ENCODE measurements around the gene AARS1. TPM values are rescaled to one million over a fixed set of nuclear protein-coding genes. Genes with fewer than 3 reads are reported as not detected.
"Not testable (repeated sequence)": the region's sequence is repeated elsewhere in the genome, so short reads cannot be mapped to it uniquely, and the experiment has no call there.

Gene AARS1
- total RNA-seq, 1 donor from 2014 or later: 55.1 TPM

DNA sequence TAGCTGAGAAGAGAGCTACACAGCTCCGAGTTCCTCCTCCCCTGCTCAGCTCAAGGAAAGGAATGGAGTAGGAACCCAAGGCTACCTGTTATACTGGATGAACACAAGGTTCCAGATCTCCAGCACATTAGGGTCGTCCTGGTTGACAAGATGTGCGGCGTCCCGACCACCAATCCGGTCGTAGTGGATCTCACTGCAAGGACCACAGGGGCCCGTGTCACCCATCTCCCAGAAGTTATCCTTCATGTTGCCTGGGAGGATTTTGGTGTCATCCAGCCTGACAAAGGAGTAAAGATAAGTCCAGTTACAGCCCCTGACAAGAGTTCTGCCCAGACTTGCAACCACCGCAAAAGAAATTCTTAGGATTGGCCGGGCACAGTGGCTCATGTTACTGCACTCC, 17.6 kb downstream of the AARS1 start:
- no peak for DNase-seq

DNA sequence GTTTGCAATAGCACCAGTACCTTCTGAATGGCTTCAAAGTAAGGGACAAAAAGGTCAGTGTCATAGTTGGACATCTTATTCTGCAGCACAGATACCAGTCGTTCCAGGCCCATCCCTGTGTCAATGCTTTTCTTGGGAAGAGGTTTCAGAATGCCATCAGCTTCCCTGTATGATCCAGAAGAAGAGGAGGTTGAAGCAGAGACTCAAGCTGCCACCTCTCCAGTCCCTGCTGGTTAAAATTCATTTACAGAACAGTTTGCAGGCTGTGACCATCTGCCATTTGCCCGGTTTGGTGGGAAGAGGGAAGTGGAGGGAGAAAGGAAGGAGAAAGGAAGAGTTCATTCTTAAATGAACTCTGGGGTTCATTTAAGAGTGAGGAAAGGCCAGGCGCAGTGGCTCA, 19.1 kb downstream of the AARS1 start:
- no peak for DNase-seq

DNA sequence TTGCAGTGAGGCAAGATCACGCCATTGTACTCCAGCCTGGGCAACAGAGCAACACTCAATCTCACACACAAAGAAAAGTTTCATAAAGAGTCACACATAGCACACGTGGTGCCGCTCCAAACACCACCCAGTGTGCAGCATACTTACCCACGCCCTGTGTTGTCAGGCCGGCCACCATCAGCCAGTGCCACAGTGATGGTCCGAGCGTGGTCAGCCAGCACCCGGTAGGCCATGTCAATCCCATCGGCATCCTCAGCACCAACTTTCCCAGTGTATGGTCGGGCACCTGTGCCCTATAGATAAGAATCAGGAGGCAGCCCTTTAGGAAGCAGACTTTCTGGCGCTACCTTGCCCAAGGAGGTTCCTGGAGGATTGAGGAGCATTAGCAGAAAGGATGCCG, 19.8 kb downstream of the AARS1 start:
- no peak for DNase-seq

DNA sequence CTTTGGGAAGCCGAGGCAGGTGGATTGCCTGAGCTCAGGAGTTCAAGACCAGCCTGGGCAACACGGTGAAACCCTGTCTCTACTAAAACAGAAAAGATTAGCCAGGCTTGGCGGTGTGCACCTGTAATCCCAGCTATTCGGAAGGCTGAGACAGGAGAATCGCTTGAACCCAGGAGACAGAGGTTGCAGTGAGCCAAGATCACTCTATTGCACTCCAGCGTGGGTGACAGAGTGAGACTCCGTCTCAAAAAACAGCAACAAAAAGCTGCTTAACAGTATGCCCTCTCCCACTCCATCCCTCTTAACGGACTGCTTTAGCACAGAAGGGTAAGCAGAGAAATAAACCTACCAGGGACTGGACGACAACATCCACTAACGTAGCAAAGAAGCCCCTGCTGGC, 21.4 kb downstream of the AARS1 start:
- DNase-seq: not testable (repeated sequence)

DNA sequence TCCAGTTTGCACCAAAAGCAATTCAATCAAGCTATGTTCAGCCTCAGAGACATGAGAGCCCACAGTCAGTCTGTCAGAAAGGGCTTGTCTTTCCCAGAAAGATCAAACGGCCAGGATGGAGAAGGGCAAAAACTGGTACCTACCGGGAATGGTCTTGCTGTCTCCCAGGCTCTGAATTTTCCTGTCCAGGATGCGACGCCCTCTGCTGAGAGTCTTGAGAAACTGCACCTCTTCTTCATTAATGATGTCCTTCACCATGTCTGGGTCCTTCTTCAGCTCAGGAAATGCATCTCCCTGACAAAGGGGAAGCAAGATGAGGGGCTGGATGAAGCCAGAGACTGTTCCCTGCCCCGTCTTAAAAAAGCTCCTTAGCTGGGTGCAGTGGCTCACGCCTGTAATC, 21.8 kb downstream of the AARS1 start:
- DNase-seq: no peak

DNA sequence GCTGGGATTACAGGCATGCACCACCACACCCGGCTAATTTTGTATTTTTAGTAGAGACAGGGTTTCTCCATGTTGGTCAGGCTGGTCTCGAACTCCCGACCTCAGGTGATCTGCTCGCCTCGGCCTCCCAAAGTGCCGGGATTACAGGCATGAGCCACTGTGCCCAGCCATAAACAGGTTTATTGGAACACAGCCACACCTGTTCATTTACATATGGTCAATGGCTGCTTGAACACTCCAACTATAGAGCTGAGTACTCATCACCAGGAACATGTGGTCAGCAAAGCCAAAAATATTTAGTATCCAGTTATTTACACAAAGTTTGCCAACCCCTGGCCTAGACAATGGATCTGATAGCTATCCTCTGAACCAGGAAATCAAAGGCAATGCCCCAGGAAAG, 29.4 kb downstream of the AARS1 start:
- DNase-seq: not testable (repeated sequence)

DNA sequence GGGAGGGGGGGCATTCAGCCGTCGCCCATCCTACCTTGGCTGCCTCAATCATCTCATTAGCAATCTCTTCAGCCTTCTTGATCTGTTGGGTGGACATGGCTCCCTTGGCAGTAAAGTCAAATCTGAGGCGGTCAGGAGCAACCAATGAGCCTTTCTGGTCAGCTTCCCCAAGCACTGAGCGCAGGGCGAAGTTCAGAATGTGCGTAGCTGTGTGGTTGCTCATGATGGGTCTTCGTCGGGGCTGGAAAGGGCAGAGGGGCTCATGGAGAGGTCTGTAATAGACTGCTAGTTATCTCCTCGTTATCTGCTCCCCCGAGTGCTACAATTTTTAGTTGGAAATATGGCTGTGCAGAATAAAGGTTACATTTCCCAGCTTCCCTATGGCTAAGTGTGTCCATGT, 30.4 kb downstream of the AARS1 start:
- DNase-seq: no peak

DNA sequence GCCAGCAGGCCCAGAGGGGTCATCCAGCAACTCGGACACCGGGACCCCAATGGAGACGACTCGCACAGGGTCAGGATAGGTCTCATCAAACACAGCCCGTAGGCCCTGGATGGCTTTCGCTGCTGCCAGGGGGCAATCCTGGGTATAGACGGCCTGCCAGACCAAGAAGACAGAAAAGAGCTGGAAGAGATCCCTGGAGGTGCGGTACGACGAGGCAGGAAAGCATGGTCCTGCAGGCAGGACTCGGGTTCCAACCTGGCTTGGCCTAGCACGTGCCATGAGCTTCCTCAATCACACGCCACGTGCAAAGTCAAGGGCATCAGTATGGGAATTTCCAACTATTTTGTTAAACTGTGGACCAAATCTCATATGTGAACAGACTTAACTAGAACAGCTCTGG, 31.2 kb downstream of the AARS1 start:
- DNase-seq: no peak

DNA sequence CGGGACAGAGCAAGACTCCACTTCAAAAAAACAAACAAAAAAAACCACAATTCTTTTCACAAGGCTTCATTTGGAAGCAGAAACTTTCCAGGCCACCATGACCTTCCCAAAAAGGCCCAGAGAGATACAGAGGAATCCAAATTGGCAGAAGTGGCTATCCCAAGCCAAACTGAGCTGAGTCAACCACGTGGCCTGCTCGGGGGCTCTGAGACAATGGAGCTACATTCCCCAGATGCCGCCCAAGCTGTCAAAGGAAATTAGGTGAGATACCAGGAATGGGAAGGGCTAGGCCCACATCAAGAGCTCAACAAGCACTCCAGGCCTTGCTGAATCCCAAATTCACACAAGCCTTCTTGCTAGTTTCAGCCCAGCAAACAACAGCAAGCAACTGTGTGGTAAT, 31.9 kb downstream of the AARS1 start:
- DNase-seq: no peak

DNA sequence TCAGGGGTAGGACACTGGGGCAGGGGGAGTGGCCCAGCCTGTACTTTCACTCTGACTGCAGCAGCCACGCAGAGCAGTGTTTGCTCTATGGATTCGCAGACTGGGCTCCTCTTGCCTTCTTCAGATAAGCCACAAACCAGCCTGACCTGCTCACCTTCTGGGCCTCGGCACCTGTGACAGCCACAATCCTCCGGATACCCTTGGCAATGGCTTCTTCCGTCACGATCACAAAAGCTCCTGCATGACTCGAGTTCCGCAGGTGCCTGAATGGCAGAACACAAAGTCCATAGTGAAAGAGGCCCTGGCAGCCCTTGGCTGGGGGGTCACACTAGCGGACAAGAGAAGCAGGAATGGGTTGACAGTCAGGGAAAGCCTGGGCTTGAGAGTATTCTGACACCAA, 33.7 kb downstream of the AARS1 start:
- no peak for DNase-seq

DNA sequence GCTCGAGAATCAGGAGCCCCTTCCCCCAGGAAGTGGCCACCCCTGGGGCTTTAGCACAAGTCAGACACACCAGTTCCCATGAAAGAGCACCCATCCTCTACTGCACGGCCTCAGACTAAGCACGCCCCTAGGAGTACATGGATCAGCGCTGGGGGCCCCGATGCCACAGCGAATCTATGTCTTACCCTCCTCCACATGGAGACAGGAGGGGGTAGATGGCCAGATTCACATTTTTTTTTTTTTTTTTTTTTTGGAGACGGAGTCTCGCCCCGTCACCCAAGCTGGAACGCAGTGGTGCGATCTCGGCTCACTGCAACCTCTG, 34.4 kb downstream of the AARS1 start:
- no peak for DNase-seq

DNA sequence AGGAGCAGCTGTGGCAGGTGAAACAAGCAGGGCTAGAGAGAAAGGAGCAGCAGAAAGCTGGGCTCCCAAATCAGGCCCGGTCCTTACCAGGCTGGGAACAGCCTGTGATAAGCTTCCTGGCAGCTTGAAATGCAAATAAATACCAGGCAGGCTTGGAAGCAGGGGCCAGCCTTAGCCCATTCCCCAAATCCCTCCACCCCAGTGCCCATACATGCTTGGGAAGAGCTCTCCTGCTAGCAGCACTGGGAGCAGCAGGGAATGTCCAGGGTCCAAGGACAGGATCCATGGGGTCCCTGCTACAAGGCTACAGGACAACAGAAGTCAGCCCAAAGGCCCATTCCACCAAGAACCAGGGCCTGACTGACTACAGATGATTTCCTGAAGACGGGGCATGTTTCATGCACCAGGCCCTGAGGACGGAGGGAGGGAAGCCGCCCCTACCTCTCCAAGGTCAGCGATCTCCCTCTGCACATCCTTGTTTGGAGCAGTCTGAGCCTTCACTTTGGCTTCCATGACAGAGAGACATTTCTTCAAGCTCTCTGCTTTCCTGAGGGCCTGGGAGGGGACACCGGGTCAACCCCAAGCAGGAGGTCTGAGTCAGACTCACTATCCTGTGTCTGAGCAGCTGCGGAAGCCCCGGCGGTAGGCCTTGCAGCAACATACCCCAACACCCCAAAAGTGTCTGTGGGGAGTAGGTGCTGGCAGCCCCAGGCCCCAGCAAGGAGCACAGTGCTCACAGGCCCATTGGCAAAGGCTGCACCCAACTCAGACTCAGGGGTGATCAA, 34.9 kb downstream of the AARS1 start:
- DNase-seq: no peak

DNA sequence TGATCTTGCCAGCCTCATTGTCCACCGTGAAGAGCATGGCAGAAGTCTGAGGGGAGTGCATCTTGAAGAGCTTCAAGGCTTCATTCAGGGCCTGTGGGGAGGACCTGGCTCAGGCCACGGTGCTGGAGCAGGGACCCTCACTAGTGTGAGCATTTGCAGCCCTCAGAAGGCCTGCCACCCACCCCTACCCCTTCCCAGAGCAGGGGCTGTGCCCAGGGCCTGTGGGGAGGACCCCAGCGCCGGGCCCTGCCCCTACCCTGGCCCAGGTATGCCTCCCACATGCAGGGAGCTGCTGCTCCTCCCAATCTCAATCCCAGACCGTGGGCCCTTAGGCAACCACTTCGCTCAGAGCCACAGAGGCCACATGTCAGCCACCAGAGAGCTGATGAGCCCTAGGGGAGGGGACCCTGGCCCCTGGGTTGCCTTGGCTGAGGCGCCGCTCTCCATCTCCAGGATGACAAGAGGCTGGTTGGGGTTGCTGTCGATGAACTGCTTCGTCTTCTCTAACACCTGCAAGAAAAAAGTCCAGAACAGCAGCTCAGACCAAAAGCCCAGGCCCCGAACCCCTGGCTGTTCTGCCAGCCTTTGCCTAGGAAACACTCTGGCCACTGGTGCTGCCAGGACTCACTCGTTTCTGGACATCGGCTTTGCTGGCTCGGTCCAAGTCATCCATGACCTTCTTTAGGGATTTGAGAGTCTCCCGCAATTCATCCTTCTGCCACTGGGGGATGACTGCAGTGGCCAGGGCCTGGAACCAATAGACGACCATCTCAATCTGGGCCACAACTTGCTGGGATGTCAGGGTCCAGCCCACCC, 35.8 kb downstream of the AARS1 start:
- DNase-seq: no peak

DNA sequence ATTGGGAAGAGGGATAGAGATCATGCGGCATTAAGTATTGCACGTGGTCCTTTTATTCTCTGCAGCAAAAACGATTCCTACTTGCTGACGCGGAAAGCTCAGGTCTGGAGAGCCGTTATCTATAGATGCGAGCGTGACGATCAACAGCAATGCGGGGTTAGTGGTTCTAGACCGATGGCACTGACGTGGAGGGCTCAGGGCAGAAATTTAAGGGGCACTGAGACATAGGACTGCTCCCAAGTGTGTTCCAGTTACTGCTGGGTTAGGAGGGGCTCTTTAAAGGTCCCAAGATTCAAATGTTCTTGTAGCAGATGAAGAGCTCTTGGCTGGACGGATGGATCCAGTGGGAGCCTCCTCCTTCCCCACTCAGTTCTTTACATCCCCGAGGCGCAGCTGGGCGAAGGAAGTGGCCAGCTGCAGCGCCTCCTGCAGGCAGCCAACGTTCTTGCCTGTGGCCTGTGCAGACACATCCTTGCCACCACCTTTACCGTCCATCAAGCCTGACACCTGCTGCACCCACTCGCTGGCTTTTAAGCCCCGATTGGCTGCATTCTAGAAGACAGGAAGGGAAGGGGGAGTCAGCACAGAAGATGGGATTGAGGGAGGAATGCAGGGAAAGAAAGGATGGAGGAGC, 36.8 kb downstream of the AARS1 start:
- no peak for DNase-seq

DNA sequence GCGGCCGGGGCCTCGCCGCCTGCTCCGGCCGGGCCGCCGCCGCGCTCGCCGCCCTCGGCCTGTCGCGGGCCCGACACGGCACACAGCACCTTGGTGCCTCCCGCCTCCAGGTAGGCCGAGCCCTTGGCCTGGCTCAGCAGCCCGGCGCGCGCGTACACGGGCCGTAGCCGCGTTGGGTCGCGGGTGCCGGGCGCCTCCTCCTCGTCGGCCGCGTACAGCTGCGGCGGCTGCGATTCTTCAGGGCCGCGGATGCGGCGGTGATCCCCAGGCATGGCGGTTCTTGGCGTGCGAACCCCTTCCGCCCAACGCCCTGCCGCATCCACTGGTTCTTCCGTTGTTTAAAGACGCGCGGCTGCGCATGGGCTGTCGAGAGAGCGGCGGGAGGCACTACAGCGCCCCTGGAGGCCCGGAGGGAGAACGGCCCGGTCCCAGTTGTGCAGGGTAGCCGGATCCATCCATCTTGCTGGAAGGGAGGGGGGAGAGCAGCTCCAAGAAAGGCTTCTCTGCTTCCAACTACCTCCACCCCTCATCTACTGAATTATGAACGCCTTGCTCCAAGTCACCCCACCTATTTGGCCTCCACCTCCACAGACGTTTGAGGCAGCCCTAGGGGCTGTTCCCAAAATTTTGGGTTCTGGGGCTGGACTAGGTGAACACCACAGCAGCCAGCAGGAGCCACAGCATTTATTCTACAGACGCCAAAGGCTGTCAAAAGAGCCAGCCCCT, 37.5 kb downstream of the AARS1 start, which contains the start of gene EXOSC6:
Gene EXOSC6, minus strand, starts transcription at position 312 of the 726 bp plus-strand sequence. Its CDS starts 40 bp downstream, at position 272.
- DNase-seq: peak; percentile 84

DNA sequence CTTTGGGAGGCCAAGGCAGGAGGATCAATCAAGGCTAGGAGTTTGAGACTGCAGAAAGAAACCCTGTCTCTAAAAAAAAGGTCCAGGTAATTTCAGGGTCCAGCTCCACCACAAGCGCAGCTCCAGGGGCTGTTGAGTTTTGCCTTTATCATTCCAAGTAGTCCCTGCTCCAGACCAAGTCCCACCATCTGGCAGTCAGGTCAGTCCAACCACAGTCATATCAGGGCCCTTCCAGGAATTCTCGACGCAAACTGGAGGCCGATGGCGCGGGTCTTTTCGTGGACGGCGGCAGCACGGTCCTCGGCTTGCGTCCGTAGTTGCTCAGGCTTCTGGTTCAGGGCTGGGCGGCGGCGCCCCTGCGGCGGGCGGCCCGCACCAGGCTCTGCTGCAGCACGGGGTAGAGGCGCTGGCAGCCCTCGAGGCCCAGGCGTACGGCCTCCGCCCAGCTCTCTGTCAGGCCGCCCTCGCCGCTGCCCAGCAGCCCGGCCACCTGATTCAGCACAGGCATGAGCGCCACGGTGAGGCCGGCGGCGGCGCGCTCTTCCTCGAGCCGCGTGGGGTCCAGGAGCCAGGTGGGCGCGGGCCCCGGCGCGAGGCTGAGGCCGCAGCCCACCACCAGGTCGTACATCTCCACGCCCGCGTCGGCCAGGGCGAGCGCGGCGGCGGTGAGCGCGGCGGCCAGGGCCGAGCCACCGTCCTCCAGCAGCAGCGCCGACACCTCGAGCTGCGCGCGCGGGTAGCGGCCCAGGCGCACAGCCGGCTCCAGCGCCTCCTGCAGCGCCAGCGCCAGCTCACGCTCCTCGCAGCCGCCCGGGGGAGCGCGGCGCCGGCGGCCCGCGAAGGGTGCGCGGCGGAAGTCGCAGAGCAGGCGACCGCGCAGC, 38.3 kb downstream of the AARS1 start:
- DNase-seq: no peak

DNA sequence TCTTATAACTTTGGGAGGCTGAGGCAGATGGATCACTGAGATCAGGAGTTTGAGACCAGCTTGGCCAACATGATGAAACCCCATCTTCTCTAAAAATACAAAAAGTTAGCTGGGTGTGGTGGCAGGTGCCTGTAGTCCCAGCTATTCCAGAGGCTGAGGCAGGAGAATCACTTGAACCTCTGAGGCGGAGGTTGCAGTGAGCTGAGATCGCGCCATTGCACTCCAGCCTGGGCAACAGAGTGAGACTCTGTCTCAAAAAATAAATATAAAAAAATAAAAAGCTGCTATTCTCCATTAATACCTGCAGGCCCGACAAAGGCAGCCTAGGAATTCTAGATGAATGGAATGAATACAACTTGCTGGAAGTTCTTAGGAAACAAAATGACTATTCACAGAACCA, 39.6 kb downstream of the AARS1 start:
- not testable (repeated sequence) for DNase-seq

DNA sequence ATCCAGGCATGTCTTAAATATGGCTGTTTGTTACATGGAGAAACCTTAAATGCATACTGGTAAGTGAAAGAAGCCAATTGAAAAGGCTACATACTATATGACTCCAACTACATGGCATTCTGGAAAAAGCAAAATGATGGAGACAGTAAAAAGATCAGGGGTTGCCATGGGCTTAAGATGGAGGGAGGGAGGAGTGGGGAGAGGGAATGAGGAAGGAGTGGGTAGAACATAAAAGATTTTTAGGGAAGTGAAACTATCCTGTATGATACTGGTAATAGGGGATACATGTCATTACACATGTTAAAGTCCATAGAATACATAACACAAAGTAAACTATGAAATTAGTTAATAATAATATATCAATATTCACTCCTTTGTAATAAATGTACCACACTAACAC, 50.5 kb downstream of the AARS1 start:
- not testable (repeated sequence) for DNase-seq

DNA sequence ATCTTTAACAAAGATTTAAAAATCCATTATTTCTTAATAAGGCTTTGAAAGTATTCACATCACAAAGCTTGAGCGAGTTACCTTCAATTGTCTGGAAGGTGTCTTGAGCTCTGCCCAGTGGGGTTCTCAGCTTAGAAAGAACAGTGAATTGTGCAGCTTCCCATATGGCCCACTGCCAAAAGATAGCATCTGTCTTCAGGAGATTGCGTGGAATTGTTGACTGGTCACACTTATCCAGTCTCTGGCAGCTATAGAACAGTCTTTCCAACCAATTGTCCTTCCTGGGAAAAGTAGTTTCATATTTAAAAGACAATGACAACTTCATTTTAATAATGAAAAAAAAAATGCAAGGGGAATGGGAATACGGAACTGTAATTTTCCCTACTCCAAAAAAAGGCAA, 57.5 kb downstream of the AARS1 start:
- not testable (repeated sequence) for DNase-seq

DNA sequence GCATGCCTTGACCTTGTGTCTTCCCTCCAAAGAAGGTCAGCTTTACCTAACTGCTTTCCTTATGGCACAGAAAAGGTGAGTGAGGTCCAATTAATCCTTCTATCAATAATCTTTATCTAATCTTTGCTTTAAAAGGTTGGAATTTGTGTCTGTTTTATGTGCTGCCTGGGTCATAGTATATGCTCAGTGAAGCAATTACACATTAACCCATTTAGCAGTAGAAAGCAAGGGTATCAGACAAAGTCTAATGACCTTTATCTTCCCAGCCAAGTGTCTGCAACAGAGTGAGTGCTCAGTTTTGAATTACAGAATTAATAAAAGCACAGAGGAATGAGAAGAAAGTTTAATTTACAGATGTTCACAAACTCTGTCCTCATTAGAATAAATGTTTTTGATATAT, 63.3 kb downstream of the AARS1 start:
- DNase-seq: not testable (repeated sequence)

DNA sequence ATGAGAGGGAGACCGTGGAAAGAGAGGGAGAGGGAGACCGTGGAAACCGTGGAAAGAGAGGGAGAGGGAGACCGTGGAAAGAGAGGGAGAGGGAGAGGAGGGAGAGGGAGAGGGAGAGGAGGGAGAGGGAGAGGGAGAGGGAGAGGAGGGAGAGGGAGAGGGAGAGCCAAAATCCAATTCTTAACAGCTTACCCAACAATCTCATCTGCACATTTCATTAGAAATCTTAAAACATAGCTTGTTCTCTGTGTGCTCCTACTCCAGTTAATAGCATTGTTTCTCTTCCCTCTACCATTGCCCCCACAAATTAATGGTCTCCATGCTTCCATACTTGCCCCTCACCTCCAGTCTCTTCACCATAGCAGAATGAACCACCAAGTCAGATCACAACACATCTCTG, 63.9 kb downstream of the AARS1 start:
- not testable (repeated sequence) for DNase-seq

DNA sequence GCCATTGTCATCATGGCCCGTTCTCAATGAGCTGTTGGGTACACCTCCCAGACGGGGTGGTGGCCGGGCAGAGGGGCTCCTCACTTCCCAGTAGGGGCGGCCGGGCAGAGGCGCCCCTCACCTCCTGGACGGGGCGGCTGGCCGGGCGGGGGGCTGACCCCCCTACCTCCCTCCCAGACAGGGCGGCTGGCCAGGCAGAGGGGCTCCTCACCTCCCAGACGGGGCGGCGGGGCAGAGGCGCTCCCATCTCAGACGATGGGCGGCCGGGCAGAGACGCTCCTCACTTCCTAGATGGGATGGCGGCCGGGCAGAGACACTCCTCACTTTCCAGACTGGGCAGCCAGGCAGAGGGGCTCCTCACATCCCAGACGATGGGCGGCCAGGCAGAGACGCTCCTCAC, 64.7 kb downstream of the AARS1 start:
- DNase-seq: not testable (repeated sequence)

Data from skin of body (tissue), 2 donors.